ENCODE measurements around the gene CFAP251. TPM values are rescaled to one million over a fixed set of nuclear protein-coding genes. Genes with fewer than 3 reads are reported as not detected.

The CFAP251 gene
- total RNA-seq, 2 experiments from 2014 or later = 2.0 to 2.9 TPM

DNA sequence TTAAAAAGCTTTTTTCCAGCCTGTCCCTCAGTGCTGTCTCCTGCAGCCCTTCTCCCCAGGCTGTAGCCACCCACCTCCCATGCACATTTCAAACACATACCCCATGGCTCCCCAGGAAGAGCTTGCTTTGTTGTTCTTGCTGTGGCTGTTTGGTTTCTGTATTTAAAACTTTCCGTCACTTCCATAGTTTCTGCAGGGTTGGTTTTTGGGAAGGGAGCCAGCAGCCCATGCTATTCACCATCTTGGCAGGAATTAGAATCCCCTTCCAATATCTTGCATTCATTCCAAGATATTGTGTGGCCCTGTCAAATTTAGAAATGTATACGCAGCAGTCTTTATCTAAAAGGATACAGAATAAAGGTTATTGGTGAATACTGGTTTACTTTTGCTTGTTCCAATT, 29.6 kb downstream of the CFAP251 start:
- ATAC-seq (no peak), DNase-seq (no peak)
- intact Hi-C loops (cut with micrococcal nuclease) = no loop called here
- Mint-ChIP-seq H3K9me3 (no peaks in the 10 kb centered on the region), H3K4me1 (ENCODE audit: low read depth) (no peaks in the 10 kb centered on the region), H3K27me3 (no peaks in the 10 kb centered on the region), H3K36me3 (ENCODE audit: low read depth) (no peaks in the 10 kb centered on the region), H3K27ac (no peak overlapping the region), H3K4me3 (no peak overlapping the region)
- TF ChIP-seq CTCF (IDR thresholded peaks at IDR 0.05) = no peak
- ChIA-PET POLR2A (interaction anchor here (0.6 to 1.0 kb wide), 2 partner anchors 44 to 167 kb away, joined by 3 read pairs; no protein-coding TSS in a partner anchor), CTCF (no interaction called here)

GRCh38 chr12:121949648-121950397, 31.4 kb downstream of the CFAP251 start:
- no peak for TF ChIP-seq CTCF (IDR thresholded peaks at IDR 0.05)
- ChIA-PET CTCF (interaction anchor here (1.0 kb wide), 1 partner anchor 10 kb away, joined by 3 read pairs; no protein-coding TSS in a partner anchor), POLR2A (no interaction called here)
- no peak for DNase-seq
- H3K27me3 Mint-ChIP-seq = no peaks in the 10 kb centered on the region
- no peak for ATAC-seq
- H3K4me3 Mint-ChIP-seq = no peak overlapping the region
- no peaks in the 10 kb centered on the region for H3K9me3 Mint-ChIP-seq
- H3K36me3 Mint-ChIP-seq (ENCODE audit: low read depth) = no peaks in the 10 kb centered on the region
- intact Hi-C loops (cut with micrococcal nuclease) = no loop called here
- H3K27ac Mint-ChIP-seq = no peak overlapping the region
- H3K4me1 Mint-ChIP-seq (ENCODE audit: low read depth) = no peaks in the 10 kb centered on the region

DNA sequence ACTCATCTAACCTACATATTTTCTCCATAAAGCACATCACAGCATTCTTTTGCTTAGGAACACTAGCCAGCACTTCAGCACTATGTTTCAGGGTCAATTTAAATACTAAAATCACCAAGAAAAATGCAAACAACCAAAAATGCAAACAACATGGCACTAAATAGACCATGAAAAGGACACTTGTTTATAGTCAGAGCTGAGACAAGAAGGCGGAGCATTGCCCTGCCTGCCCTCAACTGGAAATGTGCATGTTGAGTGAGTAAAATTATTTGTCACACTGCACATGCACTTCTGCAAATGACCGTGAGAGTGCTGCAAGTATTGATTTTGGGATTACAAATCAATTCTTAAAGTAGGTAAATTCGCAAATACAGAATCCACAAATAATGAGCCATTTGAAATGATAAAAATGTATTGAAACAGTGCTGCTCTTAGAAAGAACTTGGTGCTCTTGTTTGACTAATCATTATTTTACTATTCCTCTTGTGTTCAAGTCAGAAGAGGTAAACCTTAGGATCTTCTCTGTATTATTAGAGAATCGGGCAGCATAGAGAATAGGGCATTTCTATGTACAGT, 34.8 kb downstream of the CFAP251 start:
- Mint-ChIP-seq H3K27ac (no peak overlapping the region), H3K4me3 (no peak overlapping the region), H3K27me3 (no peaks in the 10 kb centered on the region), H3K36me3 (ENCODE audit: low read depth) (no peaks in the 10 kb centered on the region), H3K4me1 (ENCODE audit: low read depth) (no peaks in the 10 kb centered on the region), H3K9me3 (no peaks in the 10 kb centered on the region)
- intact Hi-C loops (cut with micrococcal nuclease) = no loop called here
- TF ChIP-seq CTCF (IDR thresholded peaks at IDR 0.05) = no peak
- ChIA-PET CTCF (no interaction called here), POLR2A (no interaction called here)
- DNase-seq = no peak
- no peak for ATAC-seq

DNA sequence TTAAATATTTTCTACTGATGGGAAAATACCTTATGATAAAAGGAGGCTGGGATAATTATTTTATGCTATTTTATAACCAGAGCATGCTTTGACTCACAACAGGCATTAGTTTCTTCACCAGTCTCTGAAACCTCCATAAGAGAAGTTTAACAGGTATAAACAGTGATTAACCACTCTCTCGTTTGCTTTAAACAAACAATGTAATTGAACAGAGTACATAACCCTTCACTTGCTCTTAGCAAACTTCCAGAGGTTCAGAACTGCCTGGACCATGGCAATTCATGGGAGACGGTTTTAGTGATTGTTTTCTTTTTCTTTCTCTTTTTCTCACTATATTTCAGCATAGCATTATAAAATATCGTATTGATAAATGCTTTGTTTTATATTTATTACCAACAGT, 35.3 kb downstream of the CFAP251 start:
- H3K27me3 Mint-ChIP-seq = no peaks in the 10 kb centered on the region
- H3K27ac Mint-ChIP-seq = no peak overlapping the region

More for the DNA sequence above, 35.3 kb downstream of the CFAP251 start:
- Mint-ChIP-seq H3K4me1 (ENCODE audit: low read depth) (no peaks in the 10 kb centered on the region), H3K4me3 (no peak overlapping the region), H3K9me3 (no peaks in the 10 kb centered on the region), H3K36me3 (ENCODE audit: low read depth) (no peaks in the 10 kb centered on the region)
- POLR2A ChIA-PET = no interaction called here
- CTCF ChIA-PET = no interaction called here
- DNase-seq (no peak), ATAC-seq (no peak)
- no peak for TF ChIP-seq CTCF (IDR thresholded peaks at IDR 0.05)
- intact Hi-C loops (cut with micrococcal nuclease) = no loop called here

Measured in activated CD8-positive, alpha-beta T cell treated with anti-CD3 and anti-CD28 coated beads for 36 hours (primary cell).